K562 (cell line): Measurements from ENCODE around the gene SLC22A1. TPM values are rescaled to one million over a fixed set of nuclear protein-coding genes. Genes with fewer than 3 reads are reported as not detected.
A peak's percentile ranks its signal among the peaks of the same experiment; 100 is the strongest.

Source experiments
- CXXC5 ChIP-seq: fragments of 250-450 bp; sonication (Bioruptor Pico); IDR thresholded peaks from 2 replicates; pipeline ENCODE4 v1.8.0; 2022; ENCODE audit warnings: inconsistent platforms, mild to moderate bottlenecking, moderate library complexity
- GTF2F1 ChIP-seq: IDR thresholded peaks from 2 replicates; pipeline ENCODE4 v1.6.1; 2011; ENCODE audit warnings: low read depth, low read length, improper control_type of control experiment
- MGA ChIP-seq: fragments of 450-650 bp; IDR thresholded peaks from 2 replicates; pipeline ENCODE4 v1.6.1; 2016; ENCODE audit warnings: mild to moderate bottlenecking, moderate library complexity
- ZC3H8 ChIP-seq: fragments of 450-650 bp; IDR thresholded peaks from 2 replicates; pipeline ENCODE4 v1.6.1; 2017
- ZNF318 ChIP-seq, 2 experiments: fragments of 450-650 bp; IDR thresholded peaks; 2 replicates each; pipeline ENCODE4 v1.6.1; 2016; ENCODE audit warnings: mild to moderate bottlenecking in 2 of 2, borderline replicate concordance in 1 of 2, low read depth in 1 of 2, moderate library complexity in 1 of 2
- ZNF431 ChIP-seq: sonication (generic); formaldehyde crosslinking; IDR thresholded peaks from 2 replicates; pipeline ENCODE4 v1.8.0; 2022; ENCODE audit warnings: mild to moderate bottlenecking, missing genetic modification reagents
- polyA plus RNA-seq, 8 experiments: library from polyadenylated mRNA; depleted of rRNA in 4 of 8; stranded (reverse) in 5 of 8; unstranded in 3 of 8; fragments of >200 nt; fragmentation: Nextera tagmentation in 2 of 8; fragmentation: Illumina TruSeq in 1 of 8; extraction: Ambion mirVana in 2 of 8; extraction: Trizol in 1 of 8; gene quantifications; 2 replicates each; pipeline versions ENCODE4 v1.2.1 to v1.2.3, GENCODE V29; 2011 to 2014; ENCODE audit warnings: inconsistent platforms in 1 of 8, missing spikeins in 1 of 8
- total RNA-seq, 7 experiments: library from RNA; depleted of rRNA in 6 of 7; stranded (reverse); fragments of >200 nt in 6 of 7; fragmentation: Illumina TruSeq in 2 of 7; extraction: Trizol in 2 of 7; gene quantifications; 2 replicates each; pipeline versions ENCODE4 v1.2.1 to v1.2.3, GENCODE V29; 2011 to 2021; ENCODE audit warnings: low replicate concordance in 1 of 7

The SLC22A1 gene
- total and polyA plus RNA-seq, 9 of the 15 experiments (the other 6 are each of a cell fraction or from before 2014, with no cell fraction given), result 0.11 to 0.60 (median 0.26) TPM; not detected in 4

GRCh38 chr6:160127270-160128124 is 5.9 kb downstream of the SLC22A1 start (continued):
- peak; percentile 89 for TF ChIP-seq MGA
- TF ChIP-seq CXXC5 (CRISPR knock-in tag), result peak; percentile 35; the same call in 1 of the 2 replicates
- no peak for TF ChIP-seq ZC3H8
- TF ChIP-seq ZNF431 (CRISPR knock-in tag), result 0 out of 2 replicates have a peak, but pooled peaks have one; percentile 31
- no peak for TF ChIP-seq GTF2F1
- TF ChIP-seq ZNF318 (IDR thresholded peaks at IDR 0.05; ENCODE audit: borderline replicate concordance in 1 of 2, low read depth in 1 of 2), result no peak
